ENCODE results near the gene HOXB7. TPM values are rescaled to one million over a fixed set of nuclear protein-coding genes. Genes with fewer than 3 reads are reported as not detected.

HOXB7 gene
- total RNA-seq, 2 experiments from 2014 or later = 9.2 to 16.3 TPM

- Histone ChIP-seq H3K9me3 (ENCODE audit: low read length) (no peaks in the 10 kb centered on the region), H4K20me1 (ENCODE audit: insufficient read depth, low read length) (no peaks in the 10 kb centered on the region), H3K27ac (ENCODE audit: low read depth, low read length, poor library complexity, severe bottlenecking) (no peak overlapping the region), H3K9me2 (ENCODE audit: insufficient read depth, low read length) (no peaks in the 10 kb centered on the region), H3K4me3 (ENCODE audit: low read depth, low read length, poor library complexity, severe bottlenecking) (no peak overlapping the region), H3K4me1 (ENCODE audit: insufficient read depth, low read length, poor library complexity, severe bottlenecking) (no peaks in the 10 kb centered on the region), H3K79me2 (ENCODE audit: insufficient read depth, low read depth, low read length) (no peaks in the 10 kb centered on the region), H2AFZ (ENCODE audit: low read length) (no peak overlapping the region), H3K4me2 (ENCODE audit: low read length) (no peak overlapping the region), H3K36me3 (ENCODE audit: insufficient read depth, low read length) (no peaks in the 10 kb centered on the region)
- BruUV-seq (replicated peaks) = no TSS peak
- ChIA-PET POLR2A (no interaction called here), CTCF (ENCODE audit: unreplicated experiment) (no interaction called here)
- no peak for DNase-seq (ENCODE audit: low spot score)
- no peak for TF ChIP-seq EZH2phosphoT487 (IDR thresholded peaks at IDR 0.05; ENCODE audit: borderline replicate concordance, low read depth, low read length)
- TF ChIP-seq, protein P1, sequence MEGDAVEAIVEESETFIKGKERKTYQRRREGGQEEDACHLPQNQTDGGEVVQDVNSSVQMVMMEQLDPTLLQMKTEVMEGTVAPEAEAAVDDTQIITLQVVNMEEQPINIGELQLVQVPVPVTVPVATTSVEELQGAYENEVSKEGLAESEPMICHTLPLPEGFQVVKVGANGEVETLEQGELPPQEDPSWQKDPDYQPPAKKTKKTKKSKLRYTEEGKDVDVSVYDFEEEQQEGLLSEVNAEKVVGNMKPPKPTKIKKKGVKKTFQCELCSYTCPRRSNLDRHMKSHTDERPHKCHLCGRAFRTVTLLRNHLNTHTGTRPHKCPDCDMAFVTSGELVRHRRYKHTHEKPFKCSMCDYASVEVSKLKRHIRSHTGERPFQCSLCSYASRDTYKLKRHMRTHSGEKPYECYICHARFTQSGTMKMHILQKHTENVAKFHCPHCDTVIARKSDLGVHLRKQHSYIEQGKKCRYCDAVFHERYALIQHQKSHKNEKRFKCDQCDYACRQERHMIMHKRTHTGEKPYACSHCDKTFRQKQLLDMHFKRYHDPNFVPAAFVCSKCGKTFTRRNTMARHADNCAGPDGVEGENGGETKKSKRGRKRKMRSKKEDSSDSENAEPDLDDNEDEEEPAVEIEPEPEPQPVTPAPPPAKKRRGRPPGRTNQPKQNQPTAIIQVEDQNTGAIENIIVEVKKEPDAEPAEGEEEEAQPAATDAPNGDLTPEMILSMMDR (conservative IDR thresholded peaks at IDR 0.05; ENCODE audit: low read length) = no peak
- intact Hi-C loops (cut with micrococcal nuclease; ENCODE audit: unreplicated experiment) = no loop called here
These were observed 52.6 kb downstream of the HOXB7 start for GRCh38 chr17:48558057-48558830.

Small RNAs within 50 kb of the gene (microRNA-seq; reads per million reads assigned to microRNA genes)
- gene MIR196A1 (ENCODE audit: borderline replicate concordance) = not detected

Small RNAs within 50 kb of the gene (small RNA-seq; reads per million reads assigned to genes)
- gene MIR196A1 = not detected

Other genes starting within 250 kb of the HOXB7 start
- 0.13 TPM in 1 of 2 replicates, not detected in the other for gene SKAP1, start 180.8 kb downstream of the HOXB7 start, total RNA-seq (2014; rRNA removed; shearing (Covaris generic))
- gene SKAP1, start 180.8 kb downstream of the HOXB7 start, total RNA-seq (2022) = 0.79 and 1.2 TPM in 2 replicates
- not detected in 2 replicates for gene HOXB1, start 80.0 kb downstream of the HOXB7 start, total RNA-seq (2014; rRNA removed; shearing (Covaris generic))
- gene HOXB1, start 80.0 kb downstream of the HOXB7 start, total RNA-seq (2022) = not detected in 2 replicates
- not detected in 2 replicates for gene HOXB2, start 65.9 kb downstream of the HOXB7 start, total RNA-seq (2014; rRNA removed; shearing (Covaris generic))
- gene HOXB2, start 65.9 kb downstream of the HOXB7 start, total RNA-seq (2022) = not detected in 2 replicates
- 7.2 and 7.4 TPM in 2 replicates for gene HOXB4, start 32.7 kb downstream of the HOXB7 start, total RNA-seq (2014; rRNA removed; shearing (Covaris generic))
- gene HOXB4, start 32.7 kb downstream of the HOXB7 start, total RNA-seq (2022) = 8.9 and 9.2 TPM in 2 replicates
- 7.7 and 14.0 TPM in 2 replicates for gene HOXB3, start 20.8 kb downstream of the HOXB7 start, total RNA-seq (2014; rRNA removed; shearing (Covaris generic))
- gene HOXB3, start 20.8 kb downstream of the HOXB7 start, total RNA-seq (2022) = 13.0 and 14.6 TPM in 2 replicates
- gene HOXB5, start 17.2 kb downstream of the HOXB7 start, total RNA-seq (2014; rRNA removed; shearing (Covaris generic)) = not detected in 2 replicates
- not detected in 2 replicates for gene HOXB5, start 17.2 kb downstream of the HOXB7 start, total RNA-seq (2022)
- gene HOXB6, start 6.0 kb downstream of the HOXB7 start, total RNA-seq (2014; rRNA removed; shearing (Covaris generic)) = 0.41 TPM in 1 of 2 replicates, not detected in the other
- not detected in 2 replicates for gene HOXB6, start 6.0 kb downstream of the HOXB7 start, total RNA-seq (2022)
- not detected in 2 replicates for gene HOXB8, start 4.3 kb upstream of the HOXB7 start, total RNA-seq (2014; rRNA removed; shearing (Covaris generic))
- gene HOXB8, start 4.3 kb upstream of the HOXB7 start, total RNA-seq (2022) = not detected in 2 replicates
- not detected in 2 replicates for gene HOXB9, start 15.3 kb upstream of the HOXB7 start, total RNA-seq (2014; rRNA removed; shearing (Covaris generic))
- not detected in 2 replicates for gene HOXB9, start 15.3 kb upstream of the HOXB7 start, total RNA-seq (2022)
- not detected in 2 replicates for gene PRAC1, start 111.5 kb upstream of the HOXB7 start, total RNA-seq (2014; rRNA removed; shearing (Covaris generic))
- not detected in 2 replicates for gene PRAC1, start 111.5 kb upstream of the HOXB7 start, total RNA-seq (2022)
- not detected in 2 replicates for gene PRAC2, start 112.2 kb upstream of the HOXB7 start, total RNA-seq (2014; rRNA removed; shearing (Covaris generic))
- not detected in 2 replicates for gene PRAC2, start 112.2 kb upstream of the HOXB7 start, total RNA-seq (2022)
- not detected in 2 replicates for gene HOXB13, start 117.7 kb upstream of the HOXB7 start, total RNA-seq (2014; rRNA removed; shearing (Covaris generic))
- not detected in 2 replicates for gene HOXB13, start 117.7 kb upstream of the HOXB7 start, total RNA-seq (2022)
- not detected in 2 replicates for gene TTLL6, start 206.2 kb upstream of the HOXB7 start, total RNA-seq (2014; rRNA removed; shearing (Covaris generic))
- gene TTLL6, start 206.2 kb upstream of the HOXB7 start, total RNA-seq (2022) = not detected in 2 replicates
- 15.3 and 22.7 TPM in 2 replicates for gene CALCOCO2, start 220.0 kb upstream of the HOXB7 start, total RNA-seq (2014; rRNA removed; shearing (Covaris generic))
- gene CALCOCO2, start 220.0 kb upstream of the HOXB7 start, total RNA-seq (2022) = 64.5 and 77.9 TPM in 2 replicates

Measured in OCI-LY7 (cell line).